Epithelial cell of prostate (primary cell): Measurements from ENCODE around the gene NIPSNAP2.
A peak's percentile ranks its signal among the peaks of the same experiment; 100 is the strongest.
"Not testable (repeated sequence)": the region's sequence is repeated elsewhere in the genome, so short reads cannot be mapped to it uniquely, and the experiment has no call there.

Experiments used
- DNase-seq: peaks from one replicate; pipeline ENCODE4 v3.0.0-alpha.2; 2011; ENCODE audit warnings: low read depth, low spot score
- H3K27ac ChIP-seq: fragments of 450-650 bp; 2 replicates; pipeline ENCODE4 v1.5.1; 2017; ENCODE audit warnings: mild to moderate bottlenecking

The NIPSNAP2 gene

DNA sequence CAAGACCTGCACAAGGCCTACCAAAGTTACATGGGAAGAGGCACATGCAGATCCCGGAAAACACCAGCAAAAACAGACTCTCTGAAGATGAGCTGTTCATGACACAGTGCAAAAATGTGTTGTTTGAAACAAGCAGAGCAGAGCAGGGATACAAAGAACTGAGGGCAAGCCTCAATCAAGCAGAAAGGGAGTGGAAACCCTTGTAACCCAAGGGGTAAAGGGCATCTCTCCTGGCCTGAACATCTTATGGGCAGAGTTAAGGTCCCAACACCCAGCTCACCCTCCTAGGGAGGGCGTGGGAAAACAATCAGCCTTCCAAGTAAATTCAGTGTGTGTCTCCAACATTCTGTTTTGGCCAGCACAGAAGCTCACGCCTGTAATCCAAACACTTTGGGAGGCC, 76.3 kb downstream of the NIPSNAP2 start:
- H3K27ac ChIP-seq = no peak overlapping the region
- DNase-seq = no peak

DNA sequence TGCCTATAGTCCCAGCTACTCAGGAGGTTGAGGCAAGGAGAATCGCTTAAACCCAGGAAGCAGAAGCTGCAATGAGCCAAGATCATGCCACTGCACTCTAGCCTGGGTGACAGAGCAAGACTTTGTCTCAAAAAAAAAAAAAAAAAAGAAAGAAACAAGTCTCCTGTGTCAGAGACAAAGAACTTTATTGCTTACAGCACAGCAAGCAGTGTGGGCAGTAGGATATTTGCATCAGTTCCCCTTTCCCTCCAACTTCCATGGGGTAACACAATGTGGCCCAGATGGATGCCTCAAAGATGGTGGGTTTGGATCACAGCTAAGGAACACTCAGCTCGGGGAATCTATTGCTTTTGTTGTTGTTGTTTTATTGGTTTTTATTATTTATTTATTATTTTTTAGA, 81.4 kb downstream of the NIPSNAP2 start:
- H3K27ac ChIP-seq = not testable (repeated sequence)

DNA sequence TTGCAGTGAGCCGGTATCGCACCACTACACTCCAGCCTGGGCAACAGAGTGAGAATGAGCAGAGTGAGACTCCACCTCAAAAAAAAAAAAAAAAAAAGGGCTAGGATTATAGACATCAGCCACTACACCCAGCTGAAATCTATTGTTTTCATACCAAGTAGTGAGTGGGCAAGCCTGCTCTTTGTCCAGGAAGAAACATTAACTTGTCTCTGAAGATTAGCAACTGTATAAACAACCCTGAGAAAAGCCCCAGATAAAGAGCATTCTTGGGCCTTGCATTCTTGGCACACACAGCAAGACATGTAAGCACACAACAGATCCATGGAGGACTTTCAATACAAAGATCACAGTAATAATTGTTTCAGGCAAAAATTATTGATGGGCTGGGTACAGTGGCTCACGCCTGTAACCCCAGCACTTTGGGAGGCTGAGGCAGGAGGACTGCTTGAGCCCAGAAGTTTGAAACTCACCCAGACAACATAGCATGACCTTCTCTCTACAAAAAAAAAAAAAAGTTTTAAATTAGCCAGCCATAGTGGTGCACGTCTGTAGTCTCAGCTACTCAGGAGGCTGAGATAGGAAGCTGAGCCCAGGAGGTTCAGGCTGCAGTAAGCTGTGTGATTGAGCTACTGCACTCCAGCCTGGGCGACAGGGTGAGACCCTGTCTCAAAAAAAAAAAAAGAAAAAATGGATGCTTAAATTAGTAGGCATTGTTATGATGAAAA, 82.5 kb downstream of the NIPSNAP2 start:
- DNase-seq = peak; percentile 34
- H3K27ac ChIP-seq = peak overlapping the region; percentile 78

More for the DNA sequence above, 81.4 kb downstream of the NIPSNAP2 start:
- not testable (repeated sequence) for DNase-seq

GRCh38 chr7:56047446-56048116, 83.2 kb downstream of the NIPSNAP2 start:
- not testable (repeated sequence) for DNase-seq
- peak overlapping the region; percentile 78 for H3K27ac ChIP-seq

- DNase-seq = no peak
- peak overlapping the region; percentile 78 for H3K27ac ChIP-seq
These were observed 83.9 kb downstream of the NIPSNAP2 start for GRCh38 chr7:56048245-56048644.

GRCh38 chr7:56048763-56049162, 84.4 kb downstream of the NIPSNAP2 start:
- DNase-seq = not testable (repeated sequence)
- peak overlapping the region; percentile 78 for H3K27ac ChIP-seq
